Activated CD4-positive, CD25-positive, alpha-beta regulatory T cell (primary cell): ENCODE data around the gene ATXN10.
"Not testable (repeated sequence)": the region's sequence is repeated elsewhere in the genome, so short reads cannot be mapped to it uniquely, and the experiment has no call there.

Source experiments
- DNase-seq, 4 experiments: peaks; one replicate each; lab custom pipeline; 2025; lab: John Stamatoyannopoulos, UW

The ATXN10 gene

GRCh38 chr22:45678961-45679912 lies 7.6 kb downstream of the ATXN10 start:
- DNase-seq = no peak

- no peak for DNase-seq
Observed at GRCh38 chr22:45680932-45681700, 9.5 kb downstream of the ATXN10 start.

GRCh38 chr22:45682064-45682463 lies 10.4 kb downstream of the ATXN10 start:
- DNase-seq = no peak

- DNase-seq = not testable (repeated sequence)
Observed at GRCh38 chr22:45682773-45683172, 11.1 kb downstream of the ATXN10 start.

- no peak for DNase-seq
Observed at GRCh38 chr22:45683248-45683647, 11.6 kb downstream of the ATXN10 start.

GRCh38 chr22:45683680-45684079 lies 12.0 kb downstream of the ATXN10 start:
- no peak for DNase-seq

- no peak for DNase-seq
Observed at GRCh38 chr22:45684169-45684568, 12.5 kb downstream of the ATXN10 start.

GRCh38 chr22:45684752-45685574 lies 13.3 kb downstream of the ATXN10 start:
- DNase-seq = no peak

- no peak for DNase-seq
Observed at GRCh38 chr22:45686004-45686403, 14.4 kb downstream of the ATXN10 start.

GRCh38 chr22:45686836-45687235 lies 15.2 kb downstream of the ATXN10 start:
- no peak for DNase-seq

- DNase-seq = no peak
Observed at GRCh38 chr22:45688600-45689080, 17.0 kb downstream of the ATXN10 start.

- no peak for DNase-seq
Observed at GRCh38 chr22:45689211-45689610, 17.6 kb downstream of the ATXN10 start.

GRCh38 chr22:45690008-45690407 lies 18.4 kb downstream of the ATXN10 start:
- DNase-seq = no peak

GRCh38 chr22:45692549-45692948 lies 20.9 kb downstream of the ATXN10 start:
- DNase-seq = no peak

- no peak for DNase-seq
Observed at GRCh38 chr22:45693835-45694234, 22.2 kb downstream of the ATXN10 start.

- no peak for DNase-seq
Observed at GRCh38 chr22:45696227-45696626, 24.6 kb downstream of the ATXN10 start.

- DNase-seq = no peak
Observed at GRCh38 chr22:45698094-45698493, 26.5 kb downstream of the ATXN10 start.

GRCh38 chr22:45702981-45703380 lies 31.3 kb downstream of the ATXN10 start:
- DNase-seq = no peak

- no peak for DNase-seq
Observed at GRCh38 chr22:45703758-45704157, 32.1 kb downstream of the ATXN10 start.

- DNase-seq = no peak
Observed at GRCh38 chr22:45704648-45705047, 33.0 kb downstream of the ATXN10 start.

- no peak for DNase-seq
Observed at GRCh38 chr22:45707605-45708004, 36.0 kb downstream of the ATXN10 start.

GRCh38 chr22:45708145-45708544 lies 36.5 kb downstream of the ATXN10 start:
- DNase-seq = no peak
